Gastroesophageal sphincter (tissue), 4 donors: ENCODE data around the gene PHLDB3. TPM values are rescaled to one million over a fixed set of nuclear protein-coding genes. Genes with fewer than 3 reads are reported as not detected.

Source experiments
- ATAC-seq: fragments of 150-250 bp; one replicate; pipeline ENCODE4 v1.9.1; 2016; ENCODE audit warnings: mild to moderate bottlenecking, moderate library complexity
- H3K27ac ChIP-seq, 4 donors: fragments of 200-600 bp; sonication (generic) in 3 of 4; 1 replicate in 3 of 4; 2 replicates in 1 of 4; pipeline ENCODE4 v1.5.1; 2016 to 2019
- H3K27me3 ChIP-seq: fragments of 200-600 bp; sonication (generic); one replicate; pipeline ENCODE4 v1.5.1; 2019
- H3K36me3 ChIP-seq, 2 donors: fragments of 200-600 bp; sonication (generic); one replicate each; pipeline ENCODE4 v1.5.1; 2019; ENCODE audit warnings: control low read depth in 1 of 2
- H3K4me1 ChIP-seq, 3 donors: fragments of 200-600 bp; sonication (generic); 1 replicate in 2 of 3; 2 replicates in 1 of 3; pipeline ENCODE4 v1.5.1; 2016 to 2019; ENCODE audit warnings: control low read depth in 2 of 3
- H3K4me3 ChIP-seq, 2 donors: fragments of 200-600 bp; sonication (generic); one replicate each; pipeline ENCODE4 v1.5.1; 2019; ENCODE audit warnings: mild to moderate bottlenecking in 1 of 2, moderate library complexity in 1 of 2
- H3K9me3 ChIP-seq, 3 donors: fragments of 200-600 bp; sonication (generic); one replicate each; pipeline ENCODE4 v1.5.1; 2017 to 2019; ENCODE audit warnings: control low read depth in 2 of 3
- EP300 ChIP-seq: sonication (generic); formaldehyde crosslinking; IDR thresholded peaks from one replicate; pipeline ENCODE4 v1.6.1; 2017; ENCODE audit warnings: antibody characterized with exemption, mild to moderate bottlenecking
- POLR2A ChIP-seq, 2 donors: fragments of 450-650 bp; IDR thresholded peaks; one replicate each; pipeline ENCODE4 v1.6.1; 2017; ENCODE audit warnings: antibody characterized with exemption in 2 of 2, mild to moderate bottlenecking in 2 of 2, moderate library complexity in 1 of 2
- POLR2AphosphoS5 ChIP-seq: sonication (generic); formaldehyde crosslinking; IDR thresholded peaks from one replicate; pipeline ENCODE4 v1.6.1; 2017; ENCODE audit warnings: antibody characterized with exemption
- WGBS, 2 donors: methylation state at CpG; one replicate each; pipeline ENCODE4 v1.1.5; 2018; ENCODE audit warnings: low coverage in 1 of 2; 5-methylcytosine and 5-hydroxymethylcytosine counted together
- total RNA-seq, 4 donors: library from RNA; depleted of rRNA; stranded (reverse); fragments of >200 nt; gene quantifications; one replicate each; pipeline ENCODE4 v1.1.0, GENCODE V29; 2016
- TF ChIP-seq, protein P1 (sequence below), 4 experiments: fragments of 200-600 bp in 2 of 4; fragments of 450-650 bp in 2 of 4; sonication (generic) in 1 of 4; IDR thresholded peaks; one replicate each; pipeline ENCODE4 v1.5.1; 2017 to 2019; ENCODE audit warnings: antibody characterized with exemption in 4 of 4, mild to moderate bottlenecking in 2 of 4, moderate library complexity in 2 of 4

PHLDB3 gene
- total RNA-seq, 4 donors from 2014 or later: 8.8 to 38.1 (median 14.9) TPM

DNA sequence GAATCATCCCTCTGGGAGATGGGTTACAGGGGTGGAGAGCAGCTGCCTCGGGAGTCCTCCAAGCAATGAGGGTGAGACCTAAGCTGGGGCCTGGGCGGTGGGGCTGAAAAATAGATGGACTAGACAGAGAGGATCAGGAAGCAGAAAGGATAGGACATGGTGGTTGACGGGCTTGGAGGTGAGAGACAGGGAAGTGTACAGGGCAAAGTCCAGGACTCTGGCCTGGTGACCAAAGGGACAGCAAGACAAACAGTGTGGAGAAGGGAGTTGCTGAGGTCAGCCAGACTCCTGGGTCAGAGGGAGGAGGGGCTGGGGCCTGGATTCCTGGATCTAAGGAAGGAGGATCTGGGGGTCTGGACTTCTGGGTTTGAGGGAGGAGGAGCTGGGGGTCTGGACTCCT, 5.5 kb downstream of the PHLDB3 start:
- TF ChIP-seq, protein P1, sequence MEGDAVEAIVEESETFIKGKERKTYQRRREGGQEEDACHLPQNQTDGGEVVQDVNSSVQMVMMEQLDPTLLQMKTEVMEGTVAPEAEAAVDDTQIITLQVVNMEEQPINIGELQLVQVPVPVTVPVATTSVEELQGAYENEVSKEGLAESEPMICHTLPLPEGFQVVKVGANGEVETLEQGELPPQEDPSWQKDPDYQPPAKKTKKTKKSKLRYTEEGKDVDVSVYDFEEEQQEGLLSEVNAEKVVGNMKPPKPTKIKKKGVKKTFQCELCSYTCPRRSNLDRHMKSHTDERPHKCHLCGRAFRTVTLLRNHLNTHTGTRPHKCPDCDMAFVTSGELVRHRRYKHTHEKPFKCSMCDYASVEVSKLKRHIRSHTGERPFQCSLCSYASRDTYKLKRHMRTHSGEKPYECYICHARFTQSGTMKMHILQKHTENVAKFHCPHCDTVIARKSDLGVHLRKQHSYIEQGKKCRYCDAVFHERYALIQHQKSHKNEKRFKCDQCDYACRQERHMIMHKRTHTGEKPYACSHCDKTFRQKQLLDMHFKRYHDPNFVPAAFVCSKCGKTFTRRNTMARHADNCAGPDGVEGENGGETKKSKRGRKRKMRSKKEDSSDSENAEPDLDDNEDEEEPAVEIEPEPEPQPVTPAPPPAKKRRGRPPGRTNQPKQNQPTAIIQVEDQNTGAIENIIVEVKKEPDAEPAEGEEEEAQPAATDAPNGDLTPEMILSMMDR (IDR thresholded peaks at IDR 0.05): no peak
- TF ChIP-seq POLR2AphosphoS5 (no peak), EP300 (no peak), POLR2A (IDR thresholded peaks at IDR 0.05) (no peak)
- 77 to 86% methylated on average over 3 of the region's 3 CpGs for WGBS, 2 donors
- no peak for ATAC-seq
- Histone ChIP-seq H3K27me3 (no peaks in the 10 kb centered on the region), H3K36me3 (peaks cover 0 to 50% of the 10 kb centered on the region in 2 donors), H3K4me3 (no peak overlapping the region), H3K9me3 (no peaks in the 10 kb centered on the region), H3K4me1 (peaks cover 0 to 30% (median 3%) of the 10 kb centered on the region in 3 donors), H3K27ac (no peak overlapping the region)

DNA sequence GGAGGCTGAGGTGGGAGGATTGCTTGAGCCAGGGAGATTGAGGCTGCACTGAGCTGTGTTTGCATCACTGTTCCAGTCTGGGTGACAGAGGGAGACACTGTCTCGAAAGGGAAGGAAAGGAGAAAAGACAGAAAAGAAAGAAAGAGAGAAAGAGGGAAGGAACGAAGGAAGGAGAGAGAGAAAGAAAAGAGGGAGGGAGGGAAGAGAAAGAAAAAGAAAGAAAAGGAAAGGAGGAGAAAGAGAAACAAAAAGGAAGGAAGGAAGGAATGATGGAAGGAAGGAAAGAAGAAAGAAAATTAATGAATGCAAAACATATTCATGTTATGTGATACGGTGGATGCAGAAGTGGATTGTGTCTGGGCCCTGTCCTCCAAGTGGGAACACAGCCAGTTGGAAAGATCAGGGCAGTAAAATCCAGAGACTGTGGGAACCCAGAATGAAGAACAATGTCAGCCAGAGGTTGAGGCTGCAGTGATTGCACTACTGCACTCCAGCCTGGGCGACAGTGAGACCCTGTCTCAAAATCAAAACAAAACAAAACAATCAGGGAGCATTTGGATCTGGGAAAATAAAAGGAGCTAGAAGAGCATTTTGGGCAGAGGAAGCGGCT, 6.2 kb downstream of the PHLDB3 start:
- Histone ChIP-seq H3K9me3 (no peaks in the 10 kb centered on the region), H3K27ac (no peak overlapping the region), H3K36me3 (peaks cover 0 to 55% of the 10 kb centered on the region in 2 donors), H3K4me1 (peaks cover 0 to 26% (median 3%) of the 10 kb centered on the region in 3 donors), H3K4me3 (no peak overlapping the region), H3K27me3 (no peaks in the 10 kb centered on the region)
- ATAC-seq: no peak
- no peak for TF ChIP-seq EP300
- TF ChIP-seq POLR2AphosphoS5: no peak
- TF ChIP-seq, protein P1 (IDR thresholded peaks at IDR 0.05): no peak
- TF ChIP-seq POLR2A (IDR thresholded peaks at IDR 0.05): no peak
- 62 to 66% methylated on average over 3 to 5 of the region's 5 CpGs for WGBS, 2 donors

DNA sequence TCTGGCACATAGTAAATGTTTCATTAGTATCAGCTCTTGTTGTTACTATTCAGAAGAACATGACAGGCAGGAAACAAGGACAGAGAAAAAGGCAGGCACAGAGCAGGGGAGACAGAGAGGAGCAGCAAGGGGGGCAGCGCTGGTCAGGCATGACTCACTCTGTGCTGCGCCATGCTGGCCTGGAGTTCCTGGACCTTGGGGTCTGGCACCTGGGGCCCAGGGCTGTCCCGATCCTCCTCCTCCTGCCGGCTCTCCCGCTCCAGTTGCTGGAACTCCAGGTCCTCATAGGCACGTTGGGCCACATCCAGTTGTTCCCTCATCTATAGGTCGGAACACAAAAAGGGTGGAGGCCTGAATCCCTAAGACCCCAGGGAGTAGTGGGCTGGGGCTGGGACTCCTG, 7.6 kb downstream of the PHLDB3 start:
- Histone ChIP-seq H3K27ac (no peak overlapping the region), H3K27me3 (no peaks in the 10 kb centered on the region), H3K4me1 (peaks cover 0 to 12% (median 0%) of the 10 kb centered on the region in 3 donors), H3K36me3 (peaks cover 0 to 60% of the 10 kb centered on the region in 2 donors), H3K9me3 (no peaks in the 10 kb centered on the region), H3K4me3 (no peak overlapping the region)
- no peak for ATAC-seq
- TF ChIP-seq, protein P1 (IDR thresholded peaks at IDR 0.05): no peak
- TF ChIP-seq POLR2A (IDR thresholded peaks at IDR 0.05) (no peak), POLR2AphosphoS5 (no peak)
- WGBS, 2 donors: 86 to 93% methylated on average over 2 to 3 of the region's 7 CpGs

DNA sequence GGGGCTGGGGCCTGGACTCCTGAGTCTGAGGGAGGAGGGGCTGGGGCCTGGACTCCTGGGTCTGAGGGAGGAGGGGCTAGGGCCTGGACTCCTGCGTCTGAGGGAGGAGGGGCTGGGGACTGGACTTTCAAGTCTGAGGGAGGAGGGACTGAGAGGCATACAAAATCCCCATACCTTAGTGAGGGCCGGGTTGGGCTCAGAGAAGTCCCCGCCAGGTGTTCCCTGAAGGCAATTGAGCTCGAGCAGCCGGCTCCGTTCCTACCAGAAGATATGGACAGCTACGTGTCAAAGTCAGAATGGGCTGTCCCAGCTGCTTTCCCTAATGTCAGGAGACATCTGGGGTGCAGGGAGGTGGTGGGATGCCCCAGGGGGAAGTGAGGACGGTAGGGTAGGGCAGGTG, 9.5 kb downstream of the PHLDB3 start:
- Histone ChIP-seq H3K9me3 (no peaks in the 10 kb centered on the region), H3K36me3 (peaks cover 0 to 69% of the 10 kb centered on the region in 2 donors), H3K4me3 (no peak overlapping the region), H3K27me3 (no peaks in the 10 kb centered on the region), H3K27ac (no peak overlapping the region), H3K4me1 (peaks cover 0 to 5% (median 0%) of the 10 kb centered on the region in 3 donors)
- ATAC-seq: no peak
- TF ChIP-seq EP300 (no peak), POLR2AphosphoS5 (no peak), POLR2A (IDR thresholded peaks at IDR 0.05) (no peak)
- TF ChIP-seq, protein P1 (IDR thresholded peaks at IDR 0.05): no peak
- WGBS, 2 donors: 70% methylated on average over 2 of the region's 8 CpGs; no CpG with 5 or more reads in 1 of the 2 donors

DNA sequence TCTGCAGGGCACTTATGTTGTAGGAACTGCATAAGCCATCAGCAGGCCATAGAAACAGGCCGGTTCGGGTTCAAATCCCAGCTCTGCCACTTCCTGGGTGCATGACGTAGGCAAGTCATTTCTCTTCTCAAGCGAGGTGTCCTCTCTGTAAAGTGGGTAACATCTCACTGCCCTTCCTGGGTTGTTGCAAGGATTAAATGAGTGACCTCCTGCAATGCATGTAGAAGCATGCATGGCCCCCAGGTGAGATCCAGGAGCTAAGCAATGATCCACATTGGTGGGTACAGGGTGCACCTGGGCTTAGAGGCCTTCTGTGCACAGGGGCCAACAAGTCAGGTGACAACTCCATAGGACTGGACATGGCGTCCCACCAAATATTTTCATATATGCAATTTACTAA, 13.8 kb downstream of the PHLDB3 start:
- Histone ChIP-seq H3K9me3 (no peaks in the 10 kb centered on the region), H3K4me1 (no peaks in the 10 kb centered on the region), H3K4me3 (no peak overlapping the region), H3K27me3 (no peaks in the 10 kb centered on the region), H3K27ac (no peak overlapping the region), H3K36me3 (peaks cover 0 to 41% of the 10 kb centered on the region in 2 donors)
- 83 to 100% methylated on average over 1 to 2 of the region's 5 CpGs for WGBS, 2 donors
- TF ChIP-seq, protein P1 (IDR thresholded peaks at IDR 0.05): no peak
- TF ChIP-seq POLR2A (IDR thresholded peaks at IDR 0.05): no peak
- no peak for TF ChIP-seq POLR2AphosphoS5
- TF ChIP-seq EP300: no peak
- no peak for ATAC-seq
